ENCODE results near the gene RGS6. TPM values are rescaled to one million over a fixed set of nuclear protein-coding genes. Genes with fewer than 3 reads are reported as not detected.

Gene RGS6
- total RNA-seq, 1 donor = not detected

DNA sequence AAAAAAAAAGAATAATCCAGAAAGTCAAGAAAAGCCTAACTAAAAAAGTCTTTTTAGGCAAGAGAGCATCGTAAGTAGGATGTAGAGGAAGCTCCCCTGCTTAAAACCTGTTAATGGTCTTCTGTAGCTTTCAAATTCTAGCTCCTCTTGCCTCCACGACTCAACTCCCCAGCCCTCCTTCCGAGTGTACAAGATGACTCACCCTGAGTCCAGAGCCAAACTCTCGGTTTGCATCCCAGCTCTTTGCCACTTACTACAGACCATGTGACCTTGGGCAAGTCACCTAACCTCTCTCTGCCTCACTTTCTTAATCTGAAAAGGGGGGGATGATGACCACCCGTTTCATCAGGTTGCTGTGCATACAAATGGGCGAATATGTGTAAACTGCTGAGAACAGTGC lies 501.3 kb downstream of the RGS6 start:
- Histone ChIP-seq H3K4me2 (ENCODE audit: insufficient read depth, low read length) (no peak overlapping the region), H3K27ac (ENCODE audit: low read depth, low read length) (no peak overlapping the region), H3K4me3 (ENCODE audit: insufficient read depth, low read length) (no peak overlapping the region), H2AFZ (ENCODE audit: low read length) (no peak overlapping the region), H3K79me2 (ENCODE audit: insufficient read depth, low read length) (no peaks in the 10 kb centered on the region), H3K9me3 (ENCODE audit: low read depth, low read length) (no peaks in the 10 kb centered on the region), H3K4me1 (ENCODE audit: insufficient read depth, low read length) (no peaks in the 10 kb centered on the region), H3K36me3 (ENCODE audit: insufficient read depth, low read length) (no peaks in the 10 kb centered on the region), H4K20me1 (ENCODE audit: insufficient read depth, low read length) (no peaks in the 10 kb centered on the region), H3K27me3 (ENCODE audit: insufficient read depth, low read length) (peaks cover 5% of the 10 kb centered on the region)
- TF ChIP-seq, protein P1, sequence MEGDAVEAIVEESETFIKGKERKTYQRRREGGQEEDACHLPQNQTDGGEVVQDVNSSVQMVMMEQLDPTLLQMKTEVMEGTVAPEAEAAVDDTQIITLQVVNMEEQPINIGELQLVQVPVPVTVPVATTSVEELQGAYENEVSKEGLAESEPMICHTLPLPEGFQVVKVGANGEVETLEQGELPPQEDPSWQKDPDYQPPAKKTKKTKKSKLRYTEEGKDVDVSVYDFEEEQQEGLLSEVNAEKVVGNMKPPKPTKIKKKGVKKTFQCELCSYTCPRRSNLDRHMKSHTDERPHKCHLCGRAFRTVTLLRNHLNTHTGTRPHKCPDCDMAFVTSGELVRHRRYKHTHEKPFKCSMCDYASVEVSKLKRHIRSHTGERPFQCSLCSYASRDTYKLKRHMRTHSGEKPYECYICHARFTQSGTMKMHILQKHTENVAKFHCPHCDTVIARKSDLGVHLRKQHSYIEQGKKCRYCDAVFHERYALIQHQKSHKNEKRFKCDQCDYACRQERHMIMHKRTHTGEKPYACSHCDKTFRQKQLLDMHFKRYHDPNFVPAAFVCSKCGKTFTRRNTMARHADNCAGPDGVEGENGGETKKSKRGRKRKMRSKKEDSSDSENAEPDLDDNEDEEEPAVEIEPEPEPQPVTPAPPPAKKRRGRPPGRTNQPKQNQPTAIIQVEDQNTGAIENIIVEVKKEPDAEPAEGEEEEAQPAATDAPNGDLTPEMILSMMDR (IDR thresholded peaks at IDR 0.05; ENCODE audit: extremely low read depth, low read depth, low read length) = no peak
- DNase-seq (ENCODE audit: insufficient read length, low spot score, missing footprints) = peak; percentile 81

DNA sequence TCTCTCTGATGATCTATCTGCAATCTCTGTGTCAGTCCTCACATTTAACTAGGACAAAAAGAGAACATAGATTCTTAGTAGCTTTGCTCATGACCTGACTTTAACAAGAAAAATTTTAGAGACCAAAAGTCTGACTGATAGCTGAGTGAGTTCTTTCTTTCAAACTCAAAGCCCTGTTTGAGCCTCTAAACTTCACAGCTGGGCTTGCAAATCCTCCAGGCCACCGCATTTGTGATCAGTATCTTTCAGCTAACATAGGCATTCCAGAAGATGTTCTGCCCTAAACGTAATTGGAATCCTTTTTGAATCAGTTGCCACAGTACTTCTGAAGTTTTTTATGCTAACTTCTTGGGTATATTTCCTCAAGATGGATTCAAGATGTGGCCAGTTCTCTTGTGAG lies 502.6 kb downstream of the RGS6 start:
- H3K27me3 ChIP-seq (ENCODE audit: insufficient read depth, low read length) = peaks cover 13% of the 10 kb centered on the region
- no peaks in the 10 kb centered on the region for H3K36me3 ChIP-seq (ENCODE audit: insufficient read depth, low read length)
- H3K9me3 ChIP-seq (ENCODE audit: low read depth, low read length) = no peaks in the 10 kb centered on the region
- H4K20me1 ChIP-seq (ENCODE audit: insufficient read depth, low read length) = no peaks in the 10 kb centered on the region
- DNase-seq (ENCODE audit: insufficient read length, low spot score, missing footprints) = no peak
- no peaks in the 10 kb centered on the region for H3K79me2 ChIP-seq (ENCODE audit: insufficient read depth, low read length)
- H3K4me1 ChIP-seq (ENCODE audit: insufficient read depth, low read length) = no peaks in the 10 kb centered on the region
- H3K27ac ChIP-seq (ENCODE audit: low read depth, low read length) = no peak overlapping the region
- H3K4me3 ChIP-seq (ENCODE audit: insufficient read depth, low read length) = no peak overlapping the region
- no peak overlapping the region for H2AFZ ChIP-seq (ENCODE audit: low read length)
- TF ChIP-seq, protein P1 (IDR thresholded peaks at IDR 0.05; ENCODE audit: extremely low read depth, low read depth, low read length) = no peak
- H3K4me2 ChIP-seq (ENCODE audit: insufficient read depth, low read length) = no peak overlapping the region

DNA sequence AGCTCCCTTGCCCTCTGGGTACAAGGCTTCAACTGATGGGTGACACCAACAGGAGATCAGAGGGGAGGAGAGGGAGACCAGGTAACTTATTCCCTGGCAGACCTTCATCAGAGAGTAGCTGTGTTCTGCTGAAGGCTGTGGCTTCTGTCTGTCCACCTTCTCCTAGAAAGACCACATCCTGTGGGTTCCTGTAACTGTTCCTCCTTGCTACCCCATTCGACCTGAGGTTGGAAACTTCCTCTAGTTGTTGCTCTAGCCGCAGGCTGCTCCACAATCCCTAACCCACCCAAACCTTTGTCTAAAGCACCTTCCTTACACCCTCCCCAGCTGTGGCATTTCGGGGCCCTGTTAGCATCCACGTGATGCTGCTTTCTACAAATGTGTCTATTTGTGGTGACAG lies 507.5 kb downstream of the RGS6 start:
- no peaks in the 10 kb centered on the region for H3K36me3 ChIP-seq (ENCODE audit: insufficient read depth, low read length)
- H3K27ac ChIP-seq (ENCODE audit: low read depth, low read length) = no peak overlapping the region
- no peak for DNase-seq (ENCODE audit: insufficient read length, low spot score, missing footprints)
- no peak overlapping the region for H2AFZ ChIP-seq (ENCODE audit: low read length)
- TF ChIP-seq, protein P1 (IDR thresholded peaks at IDR 0.05; ENCODE audit: extremely low read depth, low read depth, low read length) = no peak
- H3K4me3 ChIP-seq (ENCODE audit: insufficient read depth, low read length) = no peak overlapping the region
- peaks cover 18% of the 10 kb centered on the region for H3K27me3 ChIP-seq (ENCODE audit: insufficient read depth, low read length)
- H4K20me1 ChIP-seq (ENCODE audit: insufficient read depth, low read length) = no peaks in the 10 kb centered on the region
- H3K79me2 ChIP-seq (ENCODE audit: insufficient read depth, low read length) = no peaks in the 10 kb centered on the region
- H3K9me3 ChIP-seq (ENCODE audit: low read depth, low read length) = no peaks in the 10 kb centered on the region
- H3K4me1 ChIP-seq (ENCODE audit: insufficient read depth, low read length) = no peaks in the 10 kb centered on the region
- H3K4me2 ChIP-seq (ENCODE audit: insufficient read depth, low read length) = no peak overlapping the region

DNA sequence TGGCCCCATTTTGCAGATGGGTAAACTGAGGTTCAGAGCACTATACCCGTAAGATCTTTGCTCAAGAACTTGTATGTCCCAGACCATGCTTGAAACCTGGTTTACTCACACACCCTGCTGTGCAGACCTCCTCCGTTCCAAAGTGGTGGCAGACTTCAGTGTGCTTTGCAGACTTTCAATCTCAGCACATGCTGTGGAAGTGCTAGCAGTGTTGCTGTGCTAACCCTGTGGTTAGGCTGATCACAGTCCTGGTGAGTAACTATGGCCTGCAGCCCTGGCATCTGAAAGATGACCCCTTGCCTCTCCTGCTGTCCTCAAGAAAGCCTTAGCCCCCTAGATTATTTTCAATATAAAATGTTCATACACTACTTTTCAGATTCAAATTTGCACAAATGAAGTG lies 511.0 kb downstream of the RGS6 start:
- no peaks in the 10 kb centered on the region for H3K79me2 ChIP-seq (ENCODE audit: insufficient read depth, low read length)
- no peaks in the 10 kb centered on the region for H3K4me1 ChIP-seq (ENCODE audit: insufficient read depth, low read length)
- H3K9me3 ChIP-seq (ENCODE audit: low read depth, low read length) = no peaks in the 10 kb centered on the region
- H3K4me2 ChIP-seq (ENCODE audit: insufficient read depth, low read length) = no peak overlapping the region
- no peaks in the 10 kb centered on the region for H3K36me3 ChIP-seq (ENCODE audit: insufficient read depth, low read length)
- DNase-seq (ENCODE audit: insufficient read length, low spot score, missing footprints) = no peak
- H3K27me3 ChIP-seq (ENCODE audit: insufficient read depth, low read length) = peaks cover 13% of the 10 kb centered on the region
- no peak overlapping the region for H2AFZ ChIP-seq (ENCODE audit: low read length)
- TF ChIP-seq, protein P1 (IDR thresholded peaks at IDR 0.05; ENCODE audit: extremely low read depth, low read depth, low read length) = no peak
- no peak overlapping the region for H3K4me3 ChIP-seq (ENCODE audit: insufficient read depth, low read length)
- H3K27ac ChIP-seq (ENCODE audit: low read depth, low read length) = no peak overlapping the region
- H4K20me1 ChIP-seq (ENCODE audit: insufficient read depth, low read length) = no peaks in the 10 kb centered on the region

Measured in osteoblast (primary cell).